ENCODE data around the gene LEF1. TPM values are rescaled to one million over a fixed set of nuclear protein-coding genes. Genes with fewer than 3 reads are reported as not detected.

The LEF1 gene
- total and polyA plus RNA-seq, 9 of the 15 experiments (the other 6 are each of a cell fraction or from before 2014, with no cell fraction given), result 15.1 to 81.1 (median 29.7) TPM

GRCh38 chr4:108172753-108173598 is 4.2 kb upstream of the LEF1 start (continued):
- TF ChIP-seq AFF4 (CRISPR knock-in tag; IDR thresholded peaks at IDR 0.05) (no peak), SUPT5H (IDR thresholded peaks at IDR 0.05) (peak; percentile 62; the same call in 1 of the 2 replicates), HNRNPLL (IDR thresholded peaks at IDR 0.05; ENCODE audit: low read depth, low read length, poor library complexity, severe bottlenecking) (peak; percentile 33), CXXC5 (CRISPR knock-in tag; IDR thresholded peaks at IDR 0.05) (peak; percentile 91), KLF13 (tag; IDR thresholded peaks at IDR 0.05; ENCODE audit: borderline replicate concordance, low read depth) (0 out of 2 replicates have a peak, but pooled peaks have one; percentile 8), TCF7L2 (IDR thresholded peaks at IDR 0.05; ENCODE audit: low read depth, low read length) (peak; percentile 96), MAX (CRISPR knock-in tag; IDR thresholded peaks at IDR 0.05) (peak; percentile 42; the same call in 1 of the 2 replicates), XRCC4 (IDR thresholded peaks at IDR 0.05; ENCODE audit: extremely low read depth, insufficient read depth, insufficient read length) (no peak), CHD7 (IDR thresholded peaks at IDR 0.05; ENCODE audit: low read depth, low read length) (no peak), THRAP3 (IDR thresholded peaks at IDR 0.05; ENCODE audit: borderline replicate concordance) (no peak), ZFX (CRISPR knock-in tag; IDR thresholded peaks at IDR 0.05) (peak; percentile 90)

Measured in K562 (cell line).